ENCODE results near the gene EPHB2. TPM values are rescaled to one million over a fixed set of nuclear protein-coding genes. Genes with fewer than 3 reads are reported as not detected.

EPHB2 gene
- total and polyA plus RNA-seq, 3 donors from 2014 or later: 7.7 to 9.4 (median 8.2) TPM

DNA sequence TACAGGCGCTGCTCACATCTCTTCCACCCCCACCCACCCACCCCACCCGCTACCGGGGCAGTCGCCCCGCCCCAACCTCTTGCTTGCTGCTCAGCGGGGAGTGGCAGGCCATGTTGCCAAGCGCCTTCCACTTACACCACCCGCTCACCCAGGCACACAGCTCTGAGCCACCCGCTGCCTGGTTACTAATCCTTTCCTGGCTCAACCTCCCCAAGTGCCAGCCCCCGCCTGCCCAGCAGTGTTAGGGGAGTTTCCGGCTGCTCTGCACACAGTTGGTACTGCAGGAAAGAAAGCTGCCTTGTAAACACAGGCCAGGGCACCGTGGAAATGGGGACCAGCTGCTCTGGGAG is 205.8 kb downstream of the EPHB2 start:
- H3K27me3 ChIP-seq: no peaks in the 10 kb centered on the region
- 87 to 96% methylated on average over 4 to 12 of the region's 12 CpGs for WGBS, 2 donors
- H3K36me3 ChIP-seq (ENCODE audit: low read depth, missing control alignments): no peaks in the 10 kb centered on the region
- no peak overlapping the region for H3K27ac ChIP-seq
- intact Hi-C loops (cut with DNase I; ENCODE audit: low total_unique reads): no loop called here
- no peak for DNase-seq
- H3K4me1 ChIP-seq: no peaks in the 10 kb centered on the region
- no peaks in the 10 kb centered on the region for H3K9me3 ChIP-seq
- H3K4me3 ChIP-seq: no peak overlapping the region
- TF ChIP-seq, protein P1, sequence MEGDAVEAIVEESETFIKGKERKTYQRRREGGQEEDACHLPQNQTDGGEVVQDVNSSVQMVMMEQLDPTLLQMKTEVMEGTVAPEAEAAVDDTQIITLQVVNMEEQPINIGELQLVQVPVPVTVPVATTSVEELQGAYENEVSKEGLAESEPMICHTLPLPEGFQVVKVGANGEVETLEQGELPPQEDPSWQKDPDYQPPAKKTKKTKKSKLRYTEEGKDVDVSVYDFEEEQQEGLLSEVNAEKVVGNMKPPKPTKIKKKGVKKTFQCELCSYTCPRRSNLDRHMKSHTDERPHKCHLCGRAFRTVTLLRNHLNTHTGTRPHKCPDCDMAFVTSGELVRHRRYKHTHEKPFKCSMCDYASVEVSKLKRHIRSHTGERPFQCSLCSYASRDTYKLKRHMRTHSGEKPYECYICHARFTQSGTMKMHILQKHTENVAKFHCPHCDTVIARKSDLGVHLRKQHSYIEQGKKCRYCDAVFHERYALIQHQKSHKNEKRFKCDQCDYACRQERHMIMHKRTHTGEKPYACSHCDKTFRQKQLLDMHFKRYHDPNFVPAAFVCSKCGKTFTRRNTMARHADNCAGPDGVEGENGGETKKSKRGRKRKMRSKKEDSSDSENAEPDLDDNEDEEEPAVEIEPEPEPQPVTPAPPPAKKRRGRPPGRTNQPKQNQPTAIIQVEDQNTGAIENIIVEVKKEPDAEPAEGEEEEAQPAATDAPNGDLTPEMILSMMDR (IDR thresholded peaks at IDR 0.05): no peak
- no peak for TF ChIP-seq POLR2A (IDR thresholded peaks at IDR 0.05)

DNA sequence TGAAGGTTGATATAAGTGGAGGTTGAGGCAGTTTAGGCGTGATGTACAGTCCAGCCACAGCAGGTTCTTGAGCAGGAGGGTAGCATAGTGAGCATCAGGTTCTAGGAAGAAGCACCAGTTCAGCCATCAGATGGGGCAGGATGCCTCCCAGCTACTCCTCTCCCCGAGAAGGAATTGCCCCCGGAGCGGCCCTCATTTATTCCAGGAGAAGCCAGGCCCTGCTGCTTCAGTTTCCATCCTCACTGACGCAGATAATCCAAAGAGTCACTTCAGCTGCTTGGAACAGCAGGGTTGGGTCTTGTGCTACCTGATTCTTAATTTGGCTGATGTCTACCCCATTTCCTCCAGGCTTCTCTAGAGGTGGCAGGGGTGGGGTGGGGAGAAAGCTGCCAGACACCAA is 207.3 kb downstream of the EPHB2 start:
- 94 to 97% methylated on average over 5 of the region's 5 CpGs for WGBS, 2 donors
- intact Hi-C loops (cut with DNase I; ENCODE audit: low total_unique reads): no loop called here
- no peak for TF ChIP-seq POLR2A (IDR thresholded peaks at IDR 0.05)
- TF ChIP-seq, protein P1 (IDR thresholded peaks at IDR 0.05): no peak

DNA sequence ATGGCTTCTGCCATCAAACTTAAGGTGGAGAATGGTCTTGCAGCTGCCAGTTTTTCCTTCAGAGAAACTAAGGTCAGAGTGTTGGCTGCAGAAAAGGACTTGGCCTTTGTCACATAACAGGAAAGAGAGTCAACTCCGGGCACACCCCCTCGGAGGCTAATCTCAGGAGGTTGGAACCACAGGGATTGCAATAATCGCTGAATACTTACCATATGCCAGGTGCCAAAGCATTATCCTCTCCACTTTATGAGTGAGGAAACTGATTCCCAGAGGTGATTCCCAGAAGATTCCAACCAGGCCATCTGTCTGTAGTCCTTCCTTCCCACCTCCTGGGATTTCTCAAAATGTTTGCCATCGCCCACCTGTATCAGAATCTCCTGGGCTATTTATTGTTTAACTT is 208.0 kb downstream of the EPHB2 start:
- no peaks in the 10 kb centered on the region for H3K4me1 ChIP-seq
- intact Hi-C loops (cut with DNase I; ENCODE audit: low total_unique reads): no loop called here
- H3K27me3 ChIP-seq: no peaks in the 10 kb centered on the region
- H3K9me3 ChIP-seq: no peaks in the 10 kb centered on the region
- no peak for DNase-seq
- 79 to 89% methylated on average over 4 of the region's 4 CpGs for WGBS, 2 donors
- no peaks in the 10 kb centered on the region for H3K36me3 ChIP-seq (ENCODE audit: low read depth, missing control alignments)
- TF ChIP-seq, protein P1 (IDR thresholded peaks at IDR 0.05): no peak
- TF ChIP-seq POLR2A (IDR thresholded peaks at IDR 0.05): no peak
- H3K27ac ChIP-seq: no peak overlapping the region
- no peak overlapping the region for H3K4me3 ChIP-seq

More for the DNA sequence above, 207.3 kb downstream of the EPHB2 start:
- Histone ChIP-seq H3K36me3 (ENCODE audit: low read depth, missing control alignments) (no peaks in the 10 kb centered on the region), H3K4me3 (no peak overlapping the region), H3K27me3 (no peaks in the 10 kb centered on the region), H3K4me1 (no peaks in the 10 kb centered on the region), H3K9me3 (no peaks in the 10 kb centered on the region), H3K27ac (no peak overlapping the region)
- no peak for DNase-seq

GRCh38 chr1:22919341-22920025 is 208.8 kb downstream of the EPHB2 start:
- Histone ChIP-seq H3K9me3 (no peaks in the 10 kb centered on the region), H3K27ac (no peak overlapping the region), H3K27me3 (no peaks in the 10 kb centered on the region), H3K36me3 (ENCODE audit: low read depth, missing control alignments) (no peaks in the 10 kb centered on the region), H3K4me3 (no peak overlapping the region), H3K4me1 (no peaks in the 10 kb centered on the region)
- no peak for DNase-seq
- intact Hi-C loops (cut with DNase I; ENCODE audit: low total_unique reads): no loop called here
- 81 to 86% methylated on average over 4 to 8 of the region's 8 CpGs for WGBS, 2 donors
- TF ChIP-seq, protein P1 (IDR thresholded peaks at IDR 0.05): no peak

All from testis (tissue), 3 donors.